Measurements from ENCODE around the gene IQSEC3.
A peak's percentile ranks its signal among the peaks of the same experiment; 100 is the strongest.

The IQSEC3 gene

DNA sequence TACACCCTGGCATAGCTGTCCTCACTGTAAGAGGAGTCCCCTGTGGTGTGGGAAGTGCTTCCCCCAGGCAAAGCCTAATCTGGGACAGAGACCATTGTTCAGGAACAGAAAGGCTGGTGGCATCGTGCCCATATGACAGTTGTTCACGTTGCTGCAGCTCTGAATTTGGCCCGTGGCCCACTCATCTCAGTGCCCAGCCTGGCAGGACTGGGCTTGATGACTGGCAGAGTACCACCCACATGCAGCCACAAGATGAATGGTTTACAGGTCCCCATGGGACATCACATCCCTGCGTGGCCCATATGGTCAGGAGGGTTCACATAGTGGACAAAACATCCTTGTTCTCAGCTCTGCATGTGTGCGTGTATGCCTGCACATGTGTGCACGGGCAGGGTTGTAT, 17.5 kb downstream of the IQSEC3 start:
- DNase-seq: no peak

DNA sequence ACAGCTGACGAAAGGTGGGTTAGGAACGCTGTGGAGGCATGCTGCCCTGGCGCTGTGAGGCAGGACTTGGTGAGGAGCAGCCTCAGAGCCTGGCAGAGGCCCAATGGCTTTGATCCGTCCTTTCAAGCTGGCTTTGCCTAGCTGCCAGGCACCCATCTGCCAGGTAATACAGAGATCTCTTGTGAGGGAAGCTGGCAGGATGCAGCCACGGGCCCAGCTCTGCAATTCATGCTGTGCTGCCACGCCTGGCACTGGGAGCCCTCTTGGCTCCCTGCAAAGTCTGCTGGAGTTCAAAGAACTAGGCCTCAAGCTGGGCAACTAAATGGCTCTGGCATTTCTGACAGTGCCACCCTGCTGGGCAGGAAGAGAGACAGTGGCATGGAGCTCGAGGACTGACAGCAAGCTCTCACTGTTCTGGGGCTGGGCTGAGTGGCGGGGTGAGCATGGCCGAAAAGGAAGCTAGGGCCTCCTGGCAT, 18.7 kb downstream of the IQSEC3 start:
- DNase-seq: no peak

GRCh38 chr12:87315-87714, 20.7 kb downstream of the IQSEC3 start:
- no peak for DNase-seq

- no peak for DNase-seq
Measured at GRCh38 chr12:87856-88255, 21.3 kb downstream of the IQSEC3 start.

DNA sequence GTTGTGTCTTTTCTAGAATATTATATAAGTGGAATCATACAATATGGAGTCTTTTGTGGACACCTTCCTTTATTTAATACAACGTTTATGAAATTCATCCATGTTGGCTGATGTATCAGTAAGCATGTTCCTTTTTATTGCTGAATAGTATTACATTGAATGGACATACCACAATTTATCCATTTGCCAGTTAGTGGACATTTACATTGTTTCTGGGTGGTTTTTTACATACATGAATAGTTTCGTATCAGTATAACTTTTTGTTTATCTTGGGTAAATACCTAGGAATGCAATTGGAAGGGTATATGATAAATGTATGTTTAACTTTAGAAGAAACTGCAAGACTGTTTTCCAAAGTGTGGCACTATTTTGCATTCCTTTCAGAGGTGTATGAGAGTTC, 23.1 kb downstream of the IQSEC3 start:
- DNase-seq: no peak

GRCh38 chr12:91213-91612, 24.6 kb downstream of the IQSEC3 start:
- no peak for DNase-seq

- DNase-seq: no peak
Measured at GRCh38 chr12:93266-94005, 26.9 kb downstream of the IQSEC3 start.

DNA sequence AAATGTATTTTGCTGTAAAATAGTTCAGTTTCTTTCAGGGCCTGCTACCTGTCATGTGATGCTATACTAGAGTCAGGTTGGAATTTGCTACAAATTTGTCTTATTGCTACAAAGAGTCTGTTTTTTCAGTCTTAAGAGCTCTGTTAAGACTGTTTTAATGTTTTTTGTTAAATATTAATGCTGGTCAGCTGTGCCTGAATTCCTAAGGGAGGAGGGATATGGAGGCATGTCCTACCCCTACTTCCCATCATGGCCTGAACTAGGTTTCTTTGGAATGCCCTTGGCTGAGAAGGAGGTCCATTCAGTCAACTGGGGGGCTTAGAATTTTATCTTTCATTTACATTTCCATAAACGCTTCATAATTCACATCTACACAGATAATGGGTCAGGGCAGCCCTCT, 30.0 kb downstream of the IQSEC3 start:
- DNase-seq: no peak

- no peak for DNase-seq
Measured at GRCh38 chr12:98924-99352, 32.4 kb downstream of the IQSEC3 start.

DNA sequence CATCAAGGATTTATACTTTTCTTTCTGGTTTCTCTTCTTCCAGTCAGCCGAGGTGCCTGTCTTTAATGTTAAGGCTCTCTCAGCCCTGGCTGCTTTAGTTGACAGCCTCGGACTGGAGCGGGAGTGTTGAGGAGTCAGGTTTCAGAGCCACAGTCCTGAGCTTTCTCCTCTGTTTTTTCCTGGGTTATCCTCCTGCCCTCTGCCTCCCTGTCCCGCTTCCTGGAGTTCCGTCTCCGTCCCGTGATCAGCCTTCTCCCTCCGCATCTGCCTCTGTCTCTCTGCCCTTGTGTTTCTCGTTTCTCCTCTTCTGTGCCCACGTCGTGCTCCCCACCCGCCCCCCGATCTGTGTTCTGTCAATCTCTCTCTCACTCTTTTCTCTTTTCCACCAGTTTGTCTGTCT, 33.0 kb downstream of the IQSEC3 start:
- no peak for DNase-seq

DNA sequence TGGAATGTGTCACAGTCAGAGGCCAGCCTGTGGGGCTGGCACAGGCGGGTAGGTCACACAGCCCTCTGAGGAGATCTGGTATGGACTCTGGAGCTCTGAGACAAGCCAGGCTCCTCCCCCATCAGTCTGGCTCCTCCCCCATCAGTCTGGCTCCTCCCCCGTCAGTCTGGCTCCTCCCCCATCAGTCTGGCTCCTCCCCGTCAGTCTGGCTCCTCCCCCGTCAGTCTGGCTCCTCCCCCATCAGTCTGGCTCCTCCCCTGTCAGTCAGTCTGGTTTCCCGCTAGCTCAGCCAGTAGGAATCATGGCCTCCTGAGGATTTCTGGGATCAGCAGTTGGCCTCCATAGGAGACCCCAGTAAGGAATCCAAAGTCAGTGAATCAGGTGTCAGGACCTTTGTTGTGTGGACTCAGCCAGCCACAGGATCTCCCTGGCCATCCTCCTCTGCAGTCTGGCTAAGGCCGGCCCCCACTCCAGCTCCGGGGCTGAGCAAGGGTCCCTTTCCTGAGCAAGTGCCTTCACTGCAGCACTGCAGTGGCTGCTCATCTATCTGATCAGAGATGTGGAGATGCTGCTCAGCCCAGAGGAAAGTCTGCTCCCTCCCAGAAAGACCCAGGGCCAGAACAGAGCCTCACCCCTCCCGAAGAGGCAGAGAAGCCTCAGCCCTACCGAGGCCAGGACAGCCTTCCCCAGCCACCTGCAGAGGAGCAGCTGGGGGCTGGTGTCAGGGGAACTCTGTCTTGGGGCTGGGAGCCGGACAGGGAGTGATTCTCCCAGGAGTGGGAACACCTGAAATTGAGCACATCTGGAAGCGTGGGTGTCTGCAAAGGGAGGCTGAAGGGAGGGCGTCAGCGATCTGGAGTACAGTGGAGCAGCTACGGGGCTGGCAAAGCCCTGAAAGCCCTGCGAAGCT, 35.7 kb downstream of the IQSEC3 start:
- no peak for DNase-seq

DNA sequence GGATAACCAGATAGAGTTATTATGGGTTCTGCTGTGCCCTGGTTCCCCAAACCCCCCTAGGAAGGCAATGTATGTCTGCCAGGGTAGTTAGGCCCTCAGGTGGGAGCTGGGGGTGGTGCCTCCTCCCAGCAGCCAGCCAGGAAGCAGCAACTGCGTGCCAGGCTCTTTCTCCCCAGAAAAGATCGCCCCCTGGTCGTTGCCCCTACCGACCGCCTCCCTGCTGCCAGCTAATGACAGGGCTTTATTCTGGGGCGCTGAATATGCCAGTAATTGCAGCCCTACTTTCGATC, 36.3 kb downstream of the IQSEC3 start:
- DNase-seq: no peak

GRCh38 chr12:103169-103981, 36.8 kb downstream of the IQSEC3 start:
- DNase-seq: no peak

- DNase-seq: peak; percentile 17
Measured at GRCh38 chr12:104551-105081, 38.0 kb downstream of the IQSEC3 start.

- no peak for DNase-seq
Measured at GRCh38 chr12:105696-106095, 39.1 kb downstream of the IQSEC3 start.

- no peak for DNase-seq
Measured at GRCh38 chr12:106118-106591, 39.6 kb downstream of the IQSEC3 start.

- no peak for DNase-seq
Measured at GRCh38 chr12:108594-108993, 42.0 kb downstream of the IQSEC3 start.

DNA sequence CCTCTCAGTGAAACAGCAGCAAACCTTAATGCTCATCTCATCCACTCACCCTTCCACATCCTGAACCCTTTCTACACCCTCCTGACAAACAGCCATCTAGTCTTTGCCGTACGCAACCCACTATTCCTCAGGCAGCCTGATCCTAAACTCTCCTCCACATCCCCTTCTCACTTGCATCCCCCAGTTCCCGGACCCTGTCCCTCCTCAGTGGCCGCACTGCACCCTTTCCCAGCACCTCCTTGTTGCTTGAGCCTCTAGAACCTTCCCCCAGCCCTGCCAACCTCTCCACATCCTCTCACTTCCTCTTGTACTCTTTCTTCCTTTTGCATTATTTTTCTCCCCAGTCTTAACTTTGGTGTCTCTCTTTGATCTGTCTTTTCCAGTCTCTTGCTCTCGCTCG, 42.9 kb downstream of the IQSEC3 start:
- no peak for DNase-seq

- DNase-seq: no peak
Measured at GRCh38 chr12:109872-110271, 43.3 kb downstream of the IQSEC3 start.

DNA sequence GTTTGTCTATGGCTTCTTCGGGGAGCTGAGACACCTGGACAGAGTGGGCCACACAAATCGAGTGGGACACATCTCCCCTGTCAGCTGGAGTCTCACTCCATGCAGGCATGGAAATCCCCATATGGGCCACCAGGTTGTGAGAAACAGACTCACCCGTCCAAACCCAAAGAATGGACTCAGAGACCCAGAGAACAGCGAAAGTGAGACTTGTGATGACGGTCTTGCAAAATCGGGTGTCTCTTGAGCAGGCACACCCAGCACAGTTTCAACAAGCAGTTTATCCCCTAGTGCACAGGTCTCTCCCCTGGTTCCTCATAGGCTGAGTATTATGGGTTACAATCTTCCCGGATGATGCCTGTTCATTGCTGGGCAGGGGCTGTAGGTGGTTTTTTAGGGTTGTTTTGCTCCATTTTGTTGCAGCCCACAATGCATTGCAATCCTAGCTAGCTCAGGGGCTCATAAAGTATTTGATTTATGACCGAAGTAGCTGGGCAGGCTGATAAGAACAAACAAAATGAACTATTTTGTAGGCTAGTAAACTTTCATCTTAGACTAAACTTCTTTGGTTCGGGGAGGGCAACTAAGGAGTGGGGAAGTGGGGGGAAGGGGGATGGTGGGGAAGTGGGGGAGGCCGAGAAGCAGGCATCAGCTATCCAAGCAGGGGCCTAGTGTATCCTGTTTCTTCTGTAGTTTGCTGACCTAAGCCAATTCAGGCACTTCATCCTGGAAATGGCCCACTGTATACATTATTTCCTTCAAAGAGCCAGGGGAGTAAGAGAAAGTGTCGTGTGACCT, 45.3 kb downstream of the IQSEC3 start:
- DNase-seq: no peak

- no peak for DNase-seq
Measured at GRCh38 chr12:113347-113746, 46.8 kb downstream of the IQSEC3 start.

DNA sequence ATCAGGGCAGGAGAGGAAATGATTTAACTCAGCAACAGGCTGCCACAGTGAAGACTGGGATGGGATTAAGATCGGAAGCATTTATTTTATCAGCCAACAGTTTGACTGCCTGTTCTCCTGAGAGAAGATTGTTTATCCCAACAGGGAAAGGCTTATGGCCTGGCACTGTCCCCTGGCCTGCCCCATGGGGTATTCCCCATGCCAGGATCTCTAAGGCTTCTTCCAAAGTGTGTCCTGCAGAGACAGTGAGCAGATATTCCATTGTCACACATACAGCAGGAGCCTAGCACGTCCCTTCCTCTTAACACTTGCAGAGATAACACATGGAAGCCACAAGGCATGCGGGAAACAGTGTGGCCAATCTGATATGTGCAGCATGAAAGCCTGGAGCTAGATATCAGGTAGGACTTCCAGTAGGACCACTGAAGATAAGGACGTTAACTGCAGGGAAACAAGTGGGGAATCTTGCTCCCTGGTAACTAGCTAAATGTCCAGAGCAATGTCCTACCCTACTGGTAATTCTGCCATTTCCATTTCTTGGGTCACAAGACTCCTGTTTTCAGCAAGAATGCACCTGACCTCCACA, 48.2 kb downstream of the IQSEC3 start:
- no peak for DNase-seq
